RWPE1 (cell line): ENCODE measurements around the gene DPP6.

Experiments
- CTCF ChIA-PET: fragments of 350-600 bp; sonication (Branson Sonifier 250); formaldehyde crosslinking; extraction: SDS; loops from one replicate; lab custom pipeline; 2021; lab: Yijun Ruan, JAX
- POLR2A ChIA-PET: fragments of 400-600 bp; formaldehyde crosslinking; extraction: SDS; loops from one replicate; lab custom pipeline; 2020; ENCODE audit warnings: antibody characterized with exemption; ENCODE audit not compliant: low non-redundant PET; lab: Yijun Ruan, JAX
- DNase-seq: peaks from one replicate; pipeline ENCODE4 v3.0.0; 2012; ENCODE audit warnings: low spot score
- H3K27ac ChIP-seq: fragments of 450-650 bp; 2 replicates; pipeline ENCODE4 v1.5.1; 2017
- CTCF ChIP-seq: fragments of 450-650 bp; conservative IDR thresholded peaks from 2 replicates; pipeline ENCODE4 v1.5.1; 2017; ENCODE audit warnings: low read depth, mild to moderate bottlenecking

DPP6 gene

GRCh38 chr7:154350892-154351291 lies 298.7 kb downstream of the DPP6 start:
- TF ChIP-seq CTCF: no peak
- H3K27ac ChIP-seq: no peak overlapping the region
- ChIA-PET POLR2A (no interaction called here), CTCF (no interaction called here)
- DNase-seq: no peak

GRCh38 chr7:154353355-154353767 lies 301.2 kb downstream of the DPP6 start:
- DNase-seq: no peak
- CTCF ChIA-PET: no interaction called here
- no peak overlapping the region for H3K27ac ChIP-seq
- POLR2A ChIA-PET: no interaction called here
- no peak for TF ChIP-seq CTCF

GRCh38 chr7:154364170-154364569 lies 312.0 kb downstream of the DPP6 start:
- no peak for TF ChIP-seq CTCF
- CTCF ChIA-PET: no interaction called here
- H3K27ac ChIP-seq: no peak overlapping the region
- POLR2A ChIA-PET: no interaction called here
- DNase-seq: no peak

- DNase-seq: no peak
- no peak for TF ChIP-seq CTCF
- ChIA-PET POLR2A (no interaction called here), CTCF (no interaction called here)
- no peak overlapping the region for H3K27ac ChIP-seq
Measured at GRCh38 chr7:154371424-154371823, 319.2 kb downstream of the DPP6 start.

- TF ChIP-seq CTCF: no peak
- no peak overlapping the region for H3K27ac ChIP-seq
- no peak for DNase-seq
- CTCF ChIA-PET: no interaction called here
- POLR2A ChIA-PET: no interaction called here
Measured at GRCh38 chr7:154372011-154372601, 319.9 kb downstream of the DPP6 start.

GRCh38 chr7:154373956-154374355 lies 321.8 kb downstream of the DPP6 start:
- ChIA-PET POLR2A (no interaction called here), CTCF (no interaction called here)
- no peak for TF ChIP-seq CTCF
- DNase-seq: no peak
- no peak overlapping the region for H3K27ac ChIP-seq
